A673 (cell line): Measurements from ENCODE around the gene MINDY4. TPM values are rescaled to one million over a fixed set of nuclear protein-coding genes. Genes with fewer than 3 reads are reported as not detected.

Source experiments
- BruUV-seq: library from RNA; stranded (reverse); fragments of 400-500 nt; replicated peaks from 2 replicates; lab custom pipeline; 2021; lab: Mats Ljungman, UMichigan
- CTCF ChIA-PET: fragments of 300-600 bp; sonication (Branson Sonifier 250); formaldehyde crosslinking; loops from one replicate; lab custom pipeline; 2022; ENCODE audit warnings: antibody characterized with exemption; lab: Charles Lee
- POLR2A ChIA-PET: fragments of 300-600 bp; sonication (Branson Sonifier 250); formaldehyde crosslinking; loops from one replicate; lab custom pipeline; 2022; ENCODE audit warnings: antibody characterized with exemption; ENCODE audit not compliant: low non-redundant PET; lab: Charles Lee
- DNase-seq: peaks from one replicate; pipeline ENCODE4 v3.0.0-alpha.2; 2015; ENCODE audit warnings: low spot score
- H3K27ac ChIP-seq: fragments of 200-600 bp; sonication (generic); 2 replicates; pipeline ENCODE4 v1.5.1; 2016; ENCODE audit warnings: mixed run types, low read depth, mild to moderate bottlenecking, mixed read lengths, antibody characterized with exemption, low read length; ENCODE audit not compliant: poor library complexity, severe bottlenecking
- H3K27me3 ChIP-seq: fragments of 200-600 bp; sonication (generic); replicated peaks from 2 replicates; pipeline ENCODE4 v1.6.1; 2017; ENCODE audit warnings: mixed run types, low read depth, mild to moderate bottlenecking, mixed read lengths, antibody characterized with exemption, low read length; ENCODE audit not compliant: insufficient read depth, poor library complexity
- H3K36me3 ChIP-seq: fragments of 200-600 bp; sonication (generic); 2 replicates; pipeline ENCODE4 v1.6.1; 2016; ENCODE audit warnings: mixed run types, mild to moderate bottlenecking, mixed read lengths, antibody characterized with exemption, low read length; ENCODE audit not compliant: insufficient read depth, poor library complexity, severe bottlenecking
- H3K4me1 ChIP-seq: fragments of 200-600 bp; sonication (generic); 2 replicates; pipeline ENCODE4 v1.6.1; 2017; ENCODE audit warnings: mixed run types, mild to moderate bottlenecking, mixed read lengths, antibody characterized with exemption, low read length; ENCODE audit not compliant: insufficient read depth, poor library complexity, severe bottlenecking
- H3K4me3 ChIP-seq: fragments of 200-600 bp; sonication (generic); 2 replicates; pipeline ENCODE4 v1.5.1; 2016; ENCODE audit warnings: low read depth, mixed run types, mild to moderate bottlenecking, mixed read lengths, low read length; ENCODE audit not compliant: poor library complexity, severe bottlenecking
- H3K9me3 ChIP-seq: fragments of 200-600 bp; sonication (generic); 2 replicates; pipeline ENCODE4 v1.6.1; 2016; ENCODE audit warnings: mixed run types, low read depth, mild to moderate bottlenecking, mixed read lengths, antibody characterized with exemption, low read length; ENCODE audit not compliant: poor library complexity, severe bottlenecking
- EZH2 ChIP-seq: fragments of 200-600 bp; sonication (generic); IDR thresholded peaks from 2 replicates; pipeline ENCODE4 v1.6.1; 2017; ENCODE audit warnings: borderline replicate concordance, low read depth, mild to moderate bottlenecking, mixed read lengths, antibody characterized with exemption, low read length; ENCODE audit not compliant: poor library complexity, severe bottlenecking
- intact Hi-C: fragments of 100-400 bp; cut with micrococcal nuclease; formaldehyde crosslinking; loops from one replicate; pipeline ENCODE4 v1.10.0; 2022; ENCODE audit not compliant: unreplicated experiment
- total RNA-seq: library from RNA; stranded (reverse); gene quantifications from 2 replicates; pipeline ENCODE4 v1.2.3, GENCODE V29; 2021
- TF ChIP-seq, protein P1 (sequence below): fragments of 300-800, 200-600 bp; sonication (generic); conservative IDR thresholded peaks from 2 replicates; pipeline ENCODE4 v1.5.1; 2017; ENCODE audit warnings: low read depth, mild to moderate bottlenecking, antibody characterized with exemption, low read length, moderate library complexity, mixed read lengths

Gene MINDY4
- total RNA-seq, 1 experiment from 2014 or later: 3.8 TPM

DNA sequence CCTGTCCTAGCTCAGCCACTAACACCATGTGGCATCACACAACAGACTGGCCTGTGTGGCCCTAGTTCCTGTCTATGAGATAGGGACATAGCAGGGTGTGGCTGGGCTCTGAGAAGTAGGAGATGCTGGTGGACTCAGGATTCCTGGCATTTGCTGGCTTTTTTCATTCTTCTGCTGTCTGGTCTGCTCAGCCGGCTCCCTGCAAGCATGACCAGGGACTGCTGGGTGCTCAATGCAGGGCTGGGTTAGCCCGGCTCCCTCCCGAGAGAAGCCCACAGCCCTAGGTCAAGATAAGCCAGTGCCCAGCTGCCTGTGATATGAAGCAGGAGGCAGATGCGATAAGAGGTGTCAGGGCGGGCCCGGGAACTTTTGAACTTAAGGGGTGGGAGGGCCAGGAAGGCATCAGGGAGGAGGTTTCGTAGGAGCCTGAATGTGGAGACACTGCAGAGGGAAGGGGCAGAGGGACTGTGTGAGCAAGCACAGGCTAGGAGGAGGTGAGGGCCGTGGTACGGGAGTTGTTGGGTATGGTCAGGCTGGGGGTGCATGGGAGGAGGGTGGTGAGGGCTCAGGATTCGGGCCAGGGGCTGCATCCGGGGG lies 143.9 kb downstream of the MINDY4 start:
- DNase-seq: no peak
- Histone ChIP-seq H3K4me3 (no peak overlapping the region), H3K9me3 (no peaks in the 10 kb centered on the region), H3K27ac (no peak overlapping the region), H3K36me3 (no peaks in the 10 kb centered on the region), H3K27me3 (no peaks in the 10 kb centered on the region), H3K4me1 (no peaks in the 10 kb centered on the region)
- ChIA-PET POLR2A (no interaction called here), CTCF (no interaction called here)
- no TSS peak for BruUV-seq
- intact Hi-C loops: no loop called here
- TF ChIP-seq EZH2: no peak
- TF ChIP-seq, protein P1, sequence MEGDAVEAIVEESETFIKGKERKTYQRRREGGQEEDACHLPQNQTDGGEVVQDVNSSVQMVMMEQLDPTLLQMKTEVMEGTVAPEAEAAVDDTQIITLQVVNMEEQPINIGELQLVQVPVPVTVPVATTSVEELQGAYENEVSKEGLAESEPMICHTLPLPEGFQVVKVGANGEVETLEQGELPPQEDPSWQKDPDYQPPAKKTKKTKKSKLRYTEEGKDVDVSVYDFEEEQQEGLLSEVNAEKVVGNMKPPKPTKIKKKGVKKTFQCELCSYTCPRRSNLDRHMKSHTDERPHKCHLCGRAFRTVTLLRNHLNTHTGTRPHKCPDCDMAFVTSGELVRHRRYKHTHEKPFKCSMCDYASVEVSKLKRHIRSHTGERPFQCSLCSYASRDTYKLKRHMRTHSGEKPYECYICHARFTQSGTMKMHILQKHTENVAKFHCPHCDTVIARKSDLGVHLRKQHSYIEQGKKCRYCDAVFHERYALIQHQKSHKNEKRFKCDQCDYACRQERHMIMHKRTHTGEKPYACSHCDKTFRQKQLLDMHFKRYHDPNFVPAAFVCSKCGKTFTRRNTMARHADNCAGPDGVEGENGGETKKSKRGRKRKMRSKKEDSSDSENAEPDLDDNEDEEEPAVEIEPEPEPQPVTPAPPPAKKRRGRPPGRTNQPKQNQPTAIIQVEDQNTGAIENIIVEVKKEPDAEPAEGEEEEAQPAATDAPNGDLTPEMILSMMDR: no peak

DNA sequence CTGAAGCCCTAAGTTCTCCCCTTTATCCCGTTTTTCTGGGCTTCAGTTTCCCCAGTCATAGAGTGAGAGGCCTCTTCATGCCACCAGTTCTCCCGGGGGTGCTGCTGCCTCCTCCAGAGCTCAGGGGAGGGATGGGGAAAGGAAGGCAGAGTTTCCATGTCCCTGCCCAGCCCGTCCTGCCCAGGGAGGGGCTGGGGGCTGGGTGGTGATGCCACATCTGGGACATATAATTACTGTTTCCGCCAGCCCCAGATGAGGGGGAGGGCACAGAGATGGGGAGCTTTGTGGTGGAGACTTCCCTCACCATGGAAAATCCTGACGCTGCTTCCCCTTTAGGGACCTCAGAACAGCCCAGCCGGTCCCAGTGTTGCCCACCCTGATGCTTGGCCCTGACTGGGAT lies 144.5 kb downstream of the MINDY4 start:
- H3K9me3 ChIP-seq: no peaks in the 10 kb centered on the region
- H3K36me3 ChIP-seq: no peaks in the 10 kb centered on the region
- H3K27ac ChIP-seq: no peak overlapping the region
- POLR2A ChIA-PET: no interaction called here
- intact Hi-C loops: no loop called here
- no peak for DNase-seq
- H3K4me3 ChIP-seq: no peak overlapping the region
- H3K27me3 ChIP-seq: no peaks in the 10 kb centered on the region
- CTCF ChIA-PET: no interaction called here
- BruUV-seq: no TSS peak
- no peak for TF ChIP-seq EZH2
- TF ChIP-seq, protein P1: no peak
- no peaks in the 10 kb centered on the region for H3K4me1 ChIP-seq

DNA sequence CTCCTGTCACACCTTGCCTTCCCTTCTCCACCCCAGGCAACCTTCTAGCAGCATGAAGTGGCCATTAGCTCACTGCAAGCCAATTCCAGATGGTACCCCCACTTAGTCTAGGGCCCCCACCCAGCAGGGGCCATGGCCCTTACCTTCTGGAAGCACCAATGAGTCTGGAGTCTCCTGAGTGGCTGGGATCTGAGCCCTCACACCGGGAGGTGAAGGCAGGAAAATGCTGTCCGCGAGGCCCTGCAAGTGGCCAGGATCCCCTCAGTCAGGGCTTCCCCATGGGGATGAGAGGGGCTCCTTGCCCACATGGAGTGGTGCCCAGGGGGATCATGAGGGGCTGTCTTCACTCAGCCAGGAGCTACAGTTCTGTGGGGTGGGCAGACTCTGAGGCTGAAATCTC lies 145.0 kb downstream of the MINDY4 start:
- Histone ChIP-seq H3K4me3 (no peak overlapping the region), H3K27me3 (no peaks in the 10 kb centered on the region), H3K9me3 (no peaks in the 10 kb centered on the region), H3K4me1 (no peaks in the 10 kb centered on the region), H3K27ac (no peak overlapping the region), H3K36me3 (no peaks in the 10 kb centered on the region)
- ChIA-PET CTCF (interaction anchor here (1.1 kb wide), 1 partner anchor 23 kb away, joined by 3 read pairs; no protein-coding TSS in a partner anchor), POLR2A (no interaction called here)
- DNase-seq: no peak
- no peak for TF ChIP-seq EZH2
- TF ChIP-seq, protein P1: no peak
- BruUV-seq: no TSS peak
- intact Hi-C loops: no loop called here
